EL (cell line): Measurements from ENCODE around the gene PALM.
"Not testable (repeated sequence)": the region's sequence is repeated elsewhere in the genome, so short reads cannot be mapped to it uniquely, and the experiment has no call there.

ENCODE experiments used
- DNase-seq: peaks from one replicate; pipeline ENCODE4 v3.0.0-alpha.2; 2016

Gene PALM

DNA sequence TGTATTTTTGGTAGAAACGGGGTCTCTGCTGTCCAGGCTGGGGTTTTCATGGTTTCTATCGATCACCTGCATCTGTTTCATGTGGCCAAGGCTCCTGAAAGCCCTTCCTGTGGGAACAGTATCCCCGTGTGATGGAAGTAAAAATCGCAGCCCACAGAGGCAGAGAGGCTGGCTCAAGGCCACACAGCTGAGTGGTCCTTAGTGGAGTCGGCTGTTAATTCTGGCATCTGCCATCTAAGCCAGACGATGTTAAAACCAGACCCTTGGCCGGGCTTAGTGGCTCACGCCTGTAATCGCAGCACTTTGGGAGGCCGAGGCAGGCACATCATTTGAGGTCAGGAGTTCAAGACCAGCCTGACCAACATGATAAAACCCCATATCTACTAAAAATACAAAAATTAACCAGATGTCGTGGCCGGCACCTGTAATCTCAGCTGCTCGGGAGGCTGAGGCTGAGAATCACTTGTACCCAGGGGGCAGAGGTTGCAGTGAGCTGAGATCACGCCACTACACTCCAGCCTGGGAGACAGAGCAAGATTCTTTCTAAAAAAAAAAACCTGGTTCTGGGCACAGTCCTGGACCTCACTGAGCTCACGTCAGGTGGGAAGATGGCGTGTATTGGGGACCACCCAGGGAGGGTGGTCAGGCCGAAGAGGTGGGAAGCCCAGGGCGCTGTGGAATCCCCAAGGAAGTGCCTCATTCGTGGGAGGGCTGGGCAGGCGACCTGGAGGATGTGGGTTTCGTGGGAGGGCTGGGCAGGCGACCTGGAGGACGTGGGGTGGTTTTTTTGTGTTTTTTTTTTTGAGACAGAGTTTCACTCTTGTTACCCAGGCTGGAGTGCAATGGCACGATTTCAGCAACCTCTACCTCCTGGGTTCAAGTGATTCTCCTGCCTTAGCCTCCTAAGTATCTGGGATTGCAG is 23.7 kb downstream of the PALM start:
- no peak for DNase-seq

DNA sequence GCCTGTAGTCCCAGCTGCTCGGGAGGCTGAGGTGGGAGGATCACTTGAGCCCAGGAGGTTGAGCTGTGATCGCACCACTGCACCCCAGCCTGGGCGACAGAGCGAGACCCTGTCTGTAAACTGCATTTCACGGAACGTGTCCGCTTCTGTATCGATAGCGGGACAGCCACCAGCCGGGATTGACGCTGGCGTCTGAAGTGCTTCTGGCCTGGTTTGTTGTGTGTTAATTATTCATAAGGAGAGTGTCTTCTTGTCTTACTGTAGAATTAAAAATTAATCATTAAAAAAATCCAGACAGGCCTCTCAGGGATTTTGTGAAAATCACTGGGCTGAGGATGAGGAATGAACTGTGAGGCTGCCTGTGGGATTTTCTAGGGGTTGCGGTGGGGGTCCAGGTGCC is 26.0 kb downstream of the PALM start:
- DNase-seq: no peak

DNA sequence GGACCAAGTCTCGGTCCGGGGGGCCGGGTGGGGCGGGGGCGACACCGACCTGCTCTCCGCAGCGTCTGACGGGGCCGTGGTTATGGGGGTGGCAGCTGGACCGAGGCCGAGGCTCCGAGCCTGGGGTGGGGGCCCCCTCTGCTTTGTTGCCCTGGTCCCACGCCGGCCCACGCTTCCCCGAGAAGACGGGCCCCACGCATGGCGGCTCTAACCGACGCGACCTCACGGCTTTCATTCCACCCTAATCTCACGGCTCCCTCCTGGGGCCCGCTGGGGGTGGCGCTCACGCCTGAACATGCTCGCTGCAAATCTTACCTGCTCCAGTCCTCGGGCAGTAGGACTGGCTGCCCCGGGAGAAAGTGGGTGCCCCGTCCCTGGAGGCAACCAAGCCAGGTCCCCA is 27.4 kb downstream of the PALM start:
- DNase-seq: no peak

DNA sequence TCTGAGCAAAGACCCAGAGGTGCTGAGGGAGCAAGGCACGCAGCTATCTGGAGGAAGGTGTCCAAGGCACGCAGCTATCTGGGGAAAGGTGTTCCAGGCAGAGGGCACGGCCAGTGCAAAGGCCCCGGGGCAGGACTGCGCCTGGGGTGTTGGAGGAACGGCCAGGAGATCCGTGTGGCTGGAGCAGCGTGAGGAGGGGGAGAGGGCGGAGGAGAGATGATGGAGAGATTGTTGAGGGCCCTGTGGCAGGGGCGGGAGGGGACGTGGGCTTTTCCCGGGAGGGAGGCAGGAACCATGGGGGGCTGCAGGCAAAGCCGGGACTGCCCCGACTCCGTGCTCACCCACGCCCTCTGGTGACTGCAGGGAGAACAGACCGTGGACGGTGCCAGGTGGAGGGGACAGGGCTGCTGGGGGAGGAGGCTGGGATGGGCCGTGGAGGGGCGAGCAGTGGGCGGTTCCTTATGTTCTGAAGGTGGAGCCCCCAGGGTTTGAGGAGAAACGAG is 28.9 kb downstream of the PALM start:
- DNase-seq: peak; percentile 40

DNA sequence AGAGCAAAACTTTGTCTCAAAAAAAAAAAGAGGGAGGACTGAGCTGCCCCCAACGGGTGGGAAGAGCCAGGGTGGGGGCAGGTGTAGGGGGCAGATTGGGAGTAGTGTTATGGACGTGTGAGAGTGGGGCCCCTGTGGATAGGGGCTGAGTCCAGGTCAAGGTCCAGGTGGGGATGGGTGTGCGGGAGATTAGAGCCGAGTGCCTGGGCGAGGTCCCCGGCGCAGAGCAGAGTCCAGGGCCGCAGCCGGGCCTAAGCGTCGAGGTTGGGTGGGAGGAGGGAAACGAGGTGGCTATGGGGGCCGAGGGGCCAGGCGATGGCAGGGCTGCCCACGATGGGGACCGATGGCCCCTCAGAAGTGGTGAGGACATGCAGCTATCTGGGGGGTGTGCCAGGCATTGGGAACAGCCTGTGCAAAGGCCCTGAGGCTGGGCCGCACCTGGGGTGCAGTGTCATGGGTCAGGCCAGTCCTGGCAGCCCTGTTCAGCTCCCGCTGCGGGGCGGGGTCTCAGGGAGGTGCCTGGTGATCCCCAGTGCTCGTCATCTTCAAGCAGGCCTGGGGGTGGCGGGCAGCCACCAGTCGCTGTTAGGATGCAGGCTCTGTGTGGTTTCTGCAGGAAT is 29.9 kb downstream of the PALM start:
- no peak for DNase-seq

DNA sequence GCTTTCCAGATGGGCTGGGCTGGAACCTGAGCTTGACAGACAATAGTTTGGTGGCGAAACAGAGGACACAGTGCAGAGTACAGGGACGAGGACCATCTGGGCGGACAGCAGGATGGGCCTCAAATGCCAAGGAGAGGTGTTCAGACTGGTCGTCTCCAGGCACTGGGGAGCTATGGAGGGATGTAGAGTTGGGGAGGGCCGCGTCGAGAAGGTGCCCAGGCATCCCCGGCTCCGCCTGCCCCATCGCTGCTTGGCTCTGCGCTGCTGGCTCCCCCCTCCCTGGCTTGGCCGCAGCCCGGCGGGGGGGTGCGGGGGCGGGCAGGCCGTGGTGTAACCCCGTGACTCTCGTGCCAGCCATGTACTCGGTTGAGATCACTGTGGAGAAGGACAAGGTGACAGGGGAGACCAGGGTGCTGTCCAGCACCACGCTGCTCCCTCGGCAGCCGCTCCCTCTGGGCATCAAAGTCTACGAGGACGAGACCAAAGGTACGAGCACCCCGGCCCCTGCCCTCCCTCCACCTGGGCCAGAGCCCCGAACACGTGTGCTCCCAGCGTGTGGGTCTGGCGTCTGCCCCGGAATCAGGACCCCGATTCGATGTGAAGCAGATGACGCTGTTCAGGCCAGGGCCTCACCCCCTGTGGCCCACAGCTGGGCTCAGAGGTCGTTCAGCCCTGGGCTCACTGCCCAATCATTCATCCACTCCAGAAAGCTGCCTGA is 31.4 kb downstream of the PALM start:
- DNase-seq: no peak

DNA sequence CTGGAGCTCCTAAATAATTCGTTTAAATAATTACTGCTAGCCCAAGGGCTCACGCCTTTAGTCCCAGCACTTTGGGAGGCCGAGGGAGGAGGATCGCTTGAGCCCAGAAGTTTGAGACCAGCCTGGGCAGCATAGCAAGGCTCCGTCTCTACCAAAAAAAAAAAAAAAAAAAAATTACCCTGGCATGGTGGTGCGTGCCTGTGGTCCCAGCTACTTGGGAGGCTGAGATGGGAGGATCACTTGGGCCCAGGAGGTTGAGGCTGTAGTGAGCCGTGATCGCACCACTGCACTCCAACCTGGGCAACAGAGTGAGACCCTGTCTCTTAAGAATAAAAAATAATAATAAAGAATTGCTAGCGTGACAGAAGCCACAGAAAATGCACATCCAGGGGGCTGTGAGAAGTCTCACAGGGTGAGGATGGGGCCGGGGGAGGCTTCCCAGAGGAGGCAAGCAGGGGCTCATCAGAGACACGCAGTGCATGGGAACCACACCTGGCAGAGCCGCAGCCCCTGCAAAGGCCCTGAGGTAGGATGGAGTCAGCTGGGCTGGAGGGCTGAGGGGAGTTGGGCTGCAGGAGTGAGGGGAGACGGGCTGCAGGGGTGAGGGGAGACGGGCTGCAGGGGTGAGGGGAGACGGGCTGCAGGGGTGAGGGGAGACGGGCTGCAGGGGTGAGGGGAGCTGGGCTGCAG is 32.2 kb downstream of the PALM start:
- not testable (repeated sequence) for DNase-seq

DNA sequence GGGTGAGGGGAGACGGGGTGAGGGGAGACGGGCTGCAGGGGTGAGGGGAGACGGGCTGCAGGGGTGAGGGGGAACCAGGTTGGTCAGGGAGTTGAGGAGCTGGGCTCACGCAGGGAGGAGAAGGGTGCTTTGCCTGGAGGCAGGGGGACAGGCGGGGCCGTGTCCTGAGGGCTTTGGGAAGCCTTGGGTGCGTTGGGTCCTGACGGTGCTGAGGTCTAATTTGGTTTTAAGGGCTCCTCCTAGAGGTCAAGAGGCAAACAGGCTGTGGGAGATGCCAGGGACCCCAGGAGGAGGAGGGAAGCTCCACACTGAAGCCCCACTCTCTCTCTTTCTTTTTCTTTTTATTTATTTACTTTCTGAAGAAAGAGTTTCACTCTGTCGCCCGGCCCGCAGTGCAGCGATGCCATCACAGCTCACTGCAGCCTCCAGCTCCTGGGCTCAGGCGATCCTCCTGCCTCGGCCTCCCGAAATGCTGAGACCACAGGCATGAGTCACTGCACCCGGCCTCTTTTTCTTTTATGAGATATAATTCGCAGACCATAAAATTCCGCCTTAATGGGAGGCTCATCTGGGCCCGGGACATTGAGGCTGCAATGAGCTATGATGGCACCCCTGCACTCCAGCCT is 32.9 kb downstream of the PALM start:
- DNase-seq: peak; percentile 25

DNA sequence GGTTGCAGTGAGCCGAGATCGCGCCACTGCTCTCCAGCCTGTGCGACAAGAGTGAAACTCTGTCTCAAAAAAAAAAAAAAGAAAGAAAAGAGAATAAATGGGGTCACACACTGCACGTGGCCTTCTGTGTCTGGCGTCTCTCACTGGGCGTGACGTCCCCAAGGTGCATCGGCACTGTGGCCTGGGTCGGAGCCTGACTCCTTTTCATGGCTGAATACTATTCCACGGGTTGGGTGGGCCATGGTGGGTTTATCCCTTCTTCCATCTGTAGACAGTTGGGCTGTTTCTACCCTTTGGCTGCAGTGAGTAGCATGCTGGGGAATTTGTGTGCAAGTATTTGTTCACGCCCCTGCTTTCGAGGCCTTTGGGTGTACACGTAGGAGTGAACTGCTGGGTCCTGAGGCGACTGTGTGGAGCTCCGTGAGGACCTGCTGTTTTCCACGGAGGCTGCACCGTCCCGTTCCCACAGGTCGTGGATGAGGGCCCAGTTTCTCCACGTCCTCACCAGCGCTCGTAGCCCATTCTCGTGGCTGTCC is 33.9 kb downstream of the PALM start:
- DNase-seq: no peak

DNA sequence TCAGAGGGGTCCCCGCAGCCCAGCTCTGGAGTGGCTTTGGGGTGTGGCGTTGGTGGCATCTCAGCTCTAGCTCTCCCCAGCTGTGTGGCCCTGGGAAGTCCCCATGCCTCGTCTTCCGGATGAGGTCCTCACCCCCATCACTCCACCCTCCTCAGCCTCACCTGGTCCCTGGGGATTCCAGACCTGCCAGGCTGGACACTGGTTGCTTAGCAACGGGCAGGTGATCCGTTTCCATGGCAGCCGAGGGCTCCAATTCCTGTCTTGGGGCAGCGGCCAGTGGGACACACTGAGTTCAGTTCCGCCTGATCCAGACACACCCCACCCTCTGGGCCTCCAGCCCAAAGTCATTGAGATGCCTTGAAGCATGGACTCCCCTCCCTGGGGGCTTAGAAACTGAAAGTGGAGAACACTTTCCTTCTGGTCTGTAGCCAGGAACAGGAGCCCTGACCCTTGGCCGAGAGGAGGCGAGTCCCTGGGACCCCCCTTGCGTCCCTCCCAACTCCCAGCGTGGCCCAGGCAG is 34.5 kb downstream of the PALM start:
- DNase-seq: no peak

DNA sequence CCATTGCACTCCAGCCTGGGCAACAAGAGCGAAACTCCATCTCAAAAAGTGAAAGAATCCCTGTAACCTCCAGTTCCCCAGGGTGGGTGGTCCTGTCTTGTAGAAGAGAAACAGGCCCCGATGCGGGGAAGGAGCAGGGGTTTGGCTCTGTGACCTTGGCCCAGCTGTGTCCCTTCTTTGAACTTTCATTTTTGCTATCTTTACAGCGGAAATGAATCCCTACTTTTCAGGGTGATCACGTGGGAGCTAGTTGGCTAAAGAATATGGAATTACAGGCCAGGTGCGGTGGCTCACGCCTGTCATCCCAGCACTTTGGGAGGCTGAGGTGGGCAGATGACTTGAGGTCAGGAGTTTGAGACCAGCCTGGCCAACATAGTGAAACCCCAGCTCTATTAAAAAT is 36.4 kb downstream of the PALM start:
- not testable (repeated sequence) for DNase-seq

DNA sequence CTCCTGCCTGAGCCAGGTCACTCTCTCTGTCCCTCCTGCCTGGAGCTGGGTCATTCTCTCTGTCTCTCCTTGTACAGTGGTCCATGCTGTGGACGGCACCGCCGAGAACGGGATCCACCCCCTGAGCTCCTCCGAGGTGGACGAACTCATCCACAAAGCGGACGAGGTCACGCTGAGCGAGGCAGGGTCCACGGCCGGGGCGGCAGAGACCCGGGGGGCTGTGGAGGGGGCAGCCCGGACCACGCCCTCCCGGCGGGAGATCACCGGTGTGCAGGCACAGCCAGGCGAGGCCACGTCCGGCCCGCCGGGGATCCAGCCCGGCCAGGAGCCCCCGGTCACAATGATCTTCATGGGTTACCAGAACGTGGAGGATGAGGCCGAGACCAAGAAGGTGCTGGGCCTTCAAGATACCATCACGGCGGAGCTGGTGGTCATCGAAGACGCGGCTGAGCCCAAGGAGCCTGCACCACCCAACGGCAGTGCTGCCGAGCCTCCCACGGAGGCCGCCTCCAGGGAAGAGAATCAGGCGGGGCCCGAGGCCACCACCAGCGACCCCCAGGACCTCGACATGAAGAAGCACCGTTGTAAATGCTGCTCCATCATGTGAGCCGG is 37.6 kb downstream of the PALM start:
- no peak for DNase-seq

DNA sequence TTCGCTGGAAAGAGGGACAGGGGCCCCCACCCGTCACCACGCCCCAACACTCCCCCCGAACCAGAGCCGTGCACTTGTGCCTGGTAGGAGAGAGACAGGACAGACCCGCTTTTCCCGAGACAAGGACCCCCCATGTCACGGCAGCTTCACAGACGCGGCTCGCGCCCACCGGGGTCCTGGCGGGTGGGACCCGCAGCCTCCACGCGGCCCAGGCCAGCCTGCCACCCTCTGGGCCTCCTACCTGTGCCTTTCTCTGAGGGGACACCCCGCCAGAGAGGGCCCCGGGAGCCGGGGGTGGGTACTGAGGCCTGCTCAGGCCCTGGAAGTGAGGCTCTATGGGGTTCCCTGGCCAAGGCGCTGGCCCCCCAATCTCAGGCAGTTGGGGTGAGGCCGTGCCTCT is 38.2 kb downstream of the PALM start:
- DNase-seq: no peak

DNA sequence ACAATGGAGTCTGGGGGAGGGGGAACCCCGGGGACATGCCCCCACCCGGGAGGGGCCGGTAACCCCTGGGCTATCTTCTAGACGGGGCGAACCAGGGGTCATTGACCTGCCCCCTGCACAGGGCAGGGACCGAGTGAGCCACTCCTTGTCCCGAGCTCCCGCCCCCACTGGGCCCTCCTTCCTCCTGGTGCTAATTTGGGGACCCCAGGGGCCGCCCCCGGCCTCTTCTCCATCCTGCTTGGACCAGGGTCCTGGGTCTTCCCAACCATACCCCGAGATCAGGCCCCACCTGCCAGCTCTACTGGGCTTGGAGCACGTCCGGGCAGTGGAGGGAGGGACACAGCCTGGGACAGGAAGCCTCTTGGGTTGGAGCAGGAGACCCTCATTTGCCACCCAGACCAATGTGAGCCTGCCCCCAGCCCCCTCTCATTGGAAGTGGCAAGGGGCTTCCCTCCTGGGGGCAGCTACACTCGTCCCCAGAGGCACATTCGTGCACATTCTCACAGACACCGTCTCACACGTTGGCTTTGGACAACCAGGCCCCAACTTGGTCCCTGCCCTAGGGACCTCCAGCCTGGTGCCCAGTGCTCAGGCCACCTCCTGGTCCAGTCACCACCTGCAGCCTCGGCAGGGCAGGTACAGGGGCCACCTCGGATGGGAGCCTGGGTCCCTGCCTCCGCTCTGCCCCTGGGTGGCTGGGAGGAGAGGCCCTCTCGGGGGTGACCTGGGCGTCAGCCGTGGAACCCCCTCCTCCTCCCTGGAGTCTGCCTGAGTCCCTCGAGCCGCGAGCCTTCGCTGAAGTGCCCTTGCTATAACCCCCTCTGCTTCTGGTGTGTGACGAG is 38.9 kb downstream of the PALM start:
- DNase-seq: no peak

DNA sequence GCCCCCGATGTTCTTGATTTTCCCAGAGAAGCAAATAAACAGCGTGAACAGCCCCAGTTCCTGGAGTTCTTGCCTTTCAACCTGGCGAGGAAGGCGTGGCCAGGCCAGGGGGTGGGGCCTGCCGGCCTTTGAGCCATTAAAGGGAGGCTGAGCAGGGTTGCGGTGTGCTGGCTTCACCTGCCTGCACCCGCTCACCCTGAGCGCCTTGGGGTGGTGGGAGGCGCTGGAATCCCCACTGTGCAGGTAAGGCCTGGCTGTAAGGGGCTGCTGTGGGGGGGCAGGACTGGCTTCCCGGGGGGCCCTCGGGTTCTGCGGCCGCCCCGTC is 39.5 kb downstream of the PALM start:
- no peak for DNase-seq

DNA sequence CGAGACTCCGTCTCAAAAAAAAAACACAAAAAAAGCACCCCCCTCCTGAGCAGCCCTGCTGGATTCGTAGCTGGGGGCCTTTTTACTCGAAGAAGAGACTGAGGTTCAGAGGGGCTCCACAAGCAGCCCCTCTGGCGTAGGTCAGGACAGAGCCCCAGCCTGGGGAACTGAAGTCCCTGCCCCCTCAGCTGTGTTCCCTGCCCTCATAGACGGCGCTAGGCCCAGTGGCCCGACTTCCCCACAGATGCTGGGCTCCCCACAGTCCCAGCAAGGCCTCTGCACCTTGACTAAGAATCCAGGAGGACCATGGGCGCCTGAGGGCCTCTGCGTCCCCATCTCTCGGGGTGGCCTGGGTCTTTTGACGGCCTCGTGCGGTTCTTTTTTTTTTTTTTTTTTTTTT is 41.1 kb downstream of the PALM start:
- no peak for DNase-seq

DNA sequence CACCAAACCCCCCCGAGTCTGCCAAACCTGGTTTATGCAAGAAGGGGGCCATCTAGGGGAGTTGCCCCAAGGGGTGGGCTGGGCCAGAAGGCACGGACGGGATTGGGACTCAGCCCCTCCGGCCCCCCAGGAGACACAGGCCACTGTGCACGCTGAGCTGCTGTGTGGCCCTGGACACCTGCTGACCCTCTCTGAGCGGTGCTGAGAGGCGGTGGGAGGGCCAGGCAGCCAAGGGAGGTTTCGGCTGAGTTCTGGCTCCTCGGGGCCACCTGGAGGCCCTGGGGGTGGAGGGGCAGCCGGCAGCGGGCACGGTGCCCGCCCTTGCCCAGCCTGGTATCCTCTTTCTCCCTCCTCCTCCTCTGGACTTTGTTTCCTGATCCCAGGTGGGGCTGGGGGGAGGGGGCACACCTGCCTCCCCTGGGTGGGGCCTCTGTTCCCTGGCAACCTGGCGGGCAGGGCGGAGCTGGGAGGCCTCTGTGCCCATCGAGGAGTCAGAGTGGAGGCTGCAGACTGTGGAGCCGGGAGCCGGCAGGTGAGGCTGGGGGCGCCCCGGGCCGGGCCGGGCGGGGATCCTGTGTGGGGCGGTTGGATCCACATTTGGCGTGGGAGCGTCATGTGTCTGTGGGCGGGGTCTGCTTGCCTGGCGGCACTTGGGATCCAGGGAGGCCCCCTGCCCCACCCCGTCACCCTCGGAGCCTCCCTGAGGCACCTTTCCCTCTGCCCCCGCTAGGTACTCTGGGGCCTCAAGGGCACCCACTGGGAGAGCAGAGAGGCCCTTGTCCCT is 42.1 kb downstream of the PALM start, which contains the start of gene MISP:
Gene MISP, plus strand, starts transcription at position 473 of the 784 bp plus-strand sequence. CDS start 5,835 bp downstream, outside the sequence.
- DNase-seq: no peak

DNA sequence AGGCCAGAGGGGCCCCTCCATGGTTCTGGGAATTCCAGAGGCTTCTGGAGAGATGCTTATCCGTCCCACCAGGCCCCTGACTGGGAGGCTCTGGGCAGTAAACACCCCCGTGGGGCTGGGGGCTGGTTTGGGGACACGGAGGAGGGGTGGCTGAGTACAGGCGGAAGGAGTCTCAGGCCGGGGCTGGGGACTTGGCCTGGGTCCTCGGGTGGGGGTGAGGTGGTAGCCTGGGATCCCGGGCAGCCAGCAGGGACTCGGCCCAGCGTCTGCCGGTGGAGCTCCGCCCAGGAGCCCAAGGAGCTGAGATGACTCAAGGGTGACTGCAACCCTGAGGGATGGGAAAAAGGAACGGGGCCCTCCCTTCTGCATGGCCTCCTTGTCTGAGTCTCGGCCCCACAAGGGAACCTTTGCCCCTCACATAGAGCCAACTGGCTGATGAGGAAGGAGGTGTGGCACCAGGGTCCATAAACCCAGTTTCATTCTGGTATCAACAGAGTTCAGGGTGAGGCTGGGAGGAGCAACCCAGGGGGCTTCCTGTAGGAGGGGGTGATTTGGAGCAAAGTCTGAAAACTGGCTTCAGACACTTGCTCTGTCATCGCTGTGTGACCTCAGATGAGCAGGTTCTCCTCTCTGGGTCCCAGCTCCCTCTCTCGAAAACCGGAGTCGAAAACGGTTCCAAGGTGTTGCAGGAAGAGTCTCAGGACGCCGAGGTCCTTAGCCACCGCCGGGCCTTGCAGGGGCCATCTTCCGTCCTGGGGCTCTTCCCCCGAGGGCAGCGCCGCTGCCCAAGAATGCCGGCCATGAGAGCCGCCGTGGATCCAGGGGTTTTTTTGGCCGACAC is 43.0 kb downstream of the PALM start:
- DNase-seq: peak; percentile 91
